Skeletal muscle tissue (tissue), 4 donors: ENCODE measurements around the gene PHF10. TPM values are rescaled to one million over a fixed set of nuclear protein-coding genes. Genes with fewer than 3 reads are reported as not detected.
A peak's percentile ranks its signal among the peaks of the same experiment; 100 is the strongest.
"Not testable (repeated sequence)": the region's sequence is repeated elsewhere in the genome, so short reads cannot be mapped to it uniquely, and the experiment has no call there.

Experiments used
- H3K27ac ChIP-seq: one replicate; pipeline ENCODE4 v1.7.0; 2013; ENCODE audit warnings: mild to moderate bottlenecking, low read depth, low read length, inconsistent platforms
- H3K27me3 ChIP-seq, 3 donors: one replicate each; pipeline ENCODE4 v1.7.0; 2013; ENCODE audit warnings: low read length in 3 of 3; ENCODE audit not compliant: control insufficient read depth in 3 of 3, insufficient read depth in 3 of 3
- H3K36me3 ChIP-seq, 3 donors: one replicate each; pipeline ENCODE4 v1.7.0; 2013; ENCODE audit warnings: low read length in 3 of 3; ENCODE audit not compliant: control insufficient read depth in 3 of 3, insufficient read depth in 3 of 3
- H3K4me1 ChIP-seq, 3 donors: one replicate each; pipeline ENCODE4 v1.7.0; 2013; ENCODE audit warnings: low read length in 3 of 3, mild to moderate bottlenecking in 3 of 3; ENCODE audit not compliant: control insufficient read depth in 3 of 3, insufficient read depth in 3 of 3
- H3K4me3 ChIP-seq, 3 donors: one replicate each; pipeline ENCODE4 v1.7.0; 2013; ENCODE audit warnings: low read length in 3 of 3
- H3K9ac ChIP-seq, 3 donors: one replicate each; pipeline ENCODE4 v1.7.0; 2013; ENCODE audit warnings: low read length in 3 of 3, mild to moderate bottlenecking in 3 of 3, moderate library complexity in 2 of 3, low read depth in 1 of 3
- H3K9me3 ChIP-seq, 3 donors: one replicate each; pipeline ENCODE4 v1.7.0; 2013; ENCODE audit warnings: low read length in 3 of 3; ENCODE audit not compliant: control insufficient read depth in 3 of 3
- total RNA-seq: library from RNA; depleted of rRNA; stranded (reverse); fragments of >200 nt; gene quantifications from one replicate; pipeline ENCODE4 v1.2.3, GENCODE V29; 2014
- donor health status: Osteomylitis.

Gene PHF10
- total RNA-seq, 1 donor from 2014 or later, result 29.7 TPM

- Histone ChIP-seq H3K9me3 (no peaks in the 10 kb centered on the region), H3K36me3 (peaks cover 10 to 35% (median 32%) of the 10 kb centered on the region in 3 donors), H3K27ac (no peak overlapping the region), H3K9ac (no peak overlapping the region), H3K27me3 (no peaks in the 10 kb centered on the region), H3K4me3 (no peak overlapping the region), H3K4me1 (peaks cover 13 to 17% (median 17%) of the 10 kb centered on the region in 3 donors)
Measured at GRCh38 chr6:169707772-169708171, 16.5 kb downstream of the PHF10 start.

GRCh38 chr6:169702840-169703246 is 21.5 kb downstream of the PHF10 start:
- no peaks in the 10 kb centered on the region for H3K27me3 ChIP-seq
- no peaks in the 10 kb centered on the region for H3K9me3 ChIP-seq
- peaks cover 2 to 14% (median 13%) of the 10 kb centered on the region in 3 donors for H3K36me3 ChIP-seq
- H3K27ac ChIP-seq, result peak overlapping the region; percentile 95
- peak overlapping the region; percentile 91 to 96 (median 93) for H3K9ac ChIP-seq
- H3K4me1 ChIP-seq, result peaks cover 30 to 51% (median 32%) of the 10 kb centered on the region in 3 donors
- peak overlapping the region; percentile 90 to 98 (median 97) for H3K4me3 ChIP-seq

DNA sequence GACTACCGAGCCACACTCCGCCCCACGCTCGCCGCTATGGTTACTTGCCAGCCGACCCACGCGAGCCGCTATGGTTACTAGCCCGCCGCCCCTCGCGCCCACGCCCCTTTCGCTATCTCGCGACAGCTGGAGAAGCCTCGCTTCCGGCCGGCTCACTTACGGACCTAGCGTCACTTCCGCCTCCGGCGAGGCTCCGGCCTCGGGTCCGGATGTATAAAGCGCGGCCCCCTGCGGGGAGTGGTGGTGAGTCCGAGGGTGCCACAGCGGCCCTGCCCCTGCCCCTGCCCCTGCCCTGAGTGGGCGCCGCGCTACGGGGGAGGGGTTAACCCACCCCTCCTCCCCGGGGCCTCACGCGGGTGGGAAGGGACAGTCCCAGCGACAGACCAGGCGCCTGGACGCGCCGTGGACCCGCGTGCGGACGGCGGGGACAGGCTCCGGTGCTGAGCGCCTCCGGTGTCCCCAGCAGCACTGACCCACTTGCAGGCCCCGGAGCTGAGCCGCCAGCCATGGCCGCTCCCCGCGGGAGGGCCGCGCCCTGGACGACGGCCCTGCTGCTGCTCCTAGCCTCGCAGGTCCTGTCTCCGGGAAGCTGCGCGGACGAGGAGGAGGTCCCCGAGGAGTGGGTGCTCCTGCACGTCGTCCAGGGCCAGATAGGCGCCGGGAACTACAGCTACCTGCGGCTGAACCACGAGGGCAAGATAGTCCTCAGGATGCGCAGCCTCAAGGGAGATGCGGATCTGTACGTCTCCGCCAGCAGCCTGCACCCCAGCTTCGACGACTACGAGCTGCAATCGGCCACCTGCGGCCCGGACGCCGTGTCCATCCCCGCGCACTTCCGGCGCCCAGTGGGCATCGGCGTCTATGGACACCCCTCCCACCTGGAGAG is 22.1 kb downstream of the PHF10 start, which contains the start of the genes C6orf120 and WDR27:
C6orf120 (plus strand) TSS at position 173 of the 886 bp plus-strand sequence; CDS start at position 507, 334 bp downstream.
WDR27 (minus strand) TSS at position 76 of the 886 bp plus-strand sequence. CDS start 13,024 bp downstream, outside the sequence.
- Histone ChIP-seq H3K36me3 (peaks cover 2 to 11% (median 8%) of the 10 kb centered on the region in 3 donors), H3K4me1 (peaks cover 30 to 52% (median 32%) of the 10 kb centered on the region in 3 donors), H3K9me3 (no peaks in the 10 kb centered on the region), H3K27me3 (no peaks in the 10 kb centered on the region), H3K4me3 (peak within 1 kb of the TSS; percentile 90 to 98 (median 97)), H3K27ac (peak within 1 kb of the TSS; percentile 95), H3K9ac (peak within 1 kb of the TSS; percentile 91 to 96 (median 93))

DNA sequence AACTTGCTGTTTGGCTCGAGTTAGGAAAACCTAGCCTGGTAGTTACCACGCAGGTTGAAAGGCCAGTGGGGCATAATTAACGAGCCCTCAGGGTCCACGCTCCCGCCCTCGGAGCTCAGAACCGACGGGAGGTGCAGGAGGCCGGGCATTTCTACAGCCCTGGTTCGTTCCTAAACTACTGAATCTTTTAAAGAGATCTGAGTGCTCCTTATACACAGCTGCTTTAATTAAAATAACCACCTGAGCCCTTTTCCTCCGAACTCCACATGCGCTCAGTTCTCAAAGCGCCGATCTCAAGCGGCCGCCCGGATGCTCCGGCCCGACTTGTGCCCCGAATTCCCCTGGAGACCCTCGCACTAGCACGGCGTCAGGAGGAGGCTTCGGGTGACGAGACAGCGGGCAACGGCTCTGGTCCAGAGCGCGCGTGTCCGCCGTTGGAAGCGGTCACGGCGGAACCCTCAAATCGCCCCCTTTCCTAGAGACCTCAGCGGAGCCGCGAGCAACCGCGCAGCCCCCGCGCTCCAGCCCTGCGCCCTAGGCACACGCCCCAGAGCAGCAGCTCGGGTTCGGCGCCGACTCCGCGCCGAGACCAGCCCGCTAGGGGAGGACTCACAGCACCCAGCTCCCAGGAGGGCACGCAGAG is 22.9 kb downstream of the PHF10 start:
- H3K36me3 ChIP-seq, result peaks cover 2 to 11% (median 8%) of the 10 kb centered on the region in 3 donors
- peak overlapping the region; percentile 91 to 96 (median 93) for H3K9ac ChIP-seq
- H3K27ac ChIP-seq, result peak overlapping the region; percentile 95
- no peaks in the 10 kb centered on the region for H3K27me3 ChIP-seq
- peak overlapping the region; percentile 90 to 98 (median 97) for H3K4me3 ChIP-seq
- no peaks in the 10 kb centered on the region for H3K9me3 ChIP-seq
- peaks cover 30 to 52% (median 32%) of the 10 kb centered on the region in 3 donors for H3K4me1 ChIP-seq

GRCh38 chr6:169700296-169700695 is 24.0 kb downstream of the PHF10 start:
- Histone ChIP-seq H3K9me3 (no peaks in the 10 kb centered on the region), H3K4me1 (peaks cover 30 to 52% (median 32%) of the 10 kb centered on the region in 3 donors), H3K9ac (no peak overlapping the region), H3K4me3 (no peak overlapping the region), H3K27ac (no peak overlapping the region), H3K27me3 (no peaks in the 10 kb centered on the region), H3K36me3 (peaks cover 2 to 11% (median 8%) of the 10 kb centered on the region in 3 donors)

GRCh38 chr6:169697115-169697514 is 27.2 kb downstream of the PHF10 start:
- H3K27me3 ChIP-seq, H3K36me3 ChIP-seq, H3K9ac ChIP-seq, H3K27ac ChIP-seq, H3K4me3 ChIP-seq, H3K9me3 ChIP-seq: not testable (repeated sequence)
- H3K4me1 ChIP-seq, result peaks cover 13 to 31% (median 15%) of the 10 kb centered on the region in 3 donors

DNA sequence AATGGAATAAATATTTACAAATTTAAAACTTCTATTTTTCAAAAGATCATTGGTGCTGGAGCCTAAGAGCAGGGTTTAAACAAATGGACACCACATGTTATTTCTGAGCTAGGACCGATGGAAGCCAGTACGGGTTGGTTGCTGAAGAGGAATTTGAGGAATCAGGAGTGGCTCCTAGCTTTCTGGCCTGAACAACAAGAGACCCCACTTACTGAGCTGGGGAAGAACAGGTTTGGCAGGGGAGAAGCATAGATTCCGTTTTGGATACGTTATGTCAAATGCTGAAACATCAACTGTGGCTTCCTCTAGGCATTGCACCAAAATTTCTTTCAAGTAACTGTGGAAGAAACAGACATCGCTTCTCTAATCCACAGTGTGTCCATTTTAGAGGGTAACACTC is 29.2 kb downstream of the PHF10 start:
- Histone ChIP-seq H3K36me3 (peaks cover 2 to 8% (median 3%) of the 10 kb centered on the region in 3 donors), H3K4me3 (no peak overlapping the region), H3K4me1 (peaks cover 2 to 17% (median 6%) of the 10 kb centered on the region in 3 donors), H3K27ac (no peak overlapping the region), H3K9ac (no peak overlapping the region), H3K27me3 (no peaks in the 10 kb centered on the region), H3K9me3 (no peaks in the 10 kb centered on the region)

- H3K4me3 ChIP-seq, result no peak overlapping the region
- no peaks in the 10 kb centered on the region for H3K9me3 ChIP-seq
- no peaks in the 10 kb centered on the region for H3K4me1 ChIP-seq
- peaks cover 2 to 7% (median 3%) of the 10 kb centered on the region in 3 donors for H3K36me3 ChIP-seq
- H3K27me3 ChIP-seq, result no peaks in the 10 kb centered on the region
- H3K9ac ChIP-seq, result no peak overlapping the region
- no peak overlapping the region for H3K27ac ChIP-seq
Measured at GRCh38 chr6:169692516-169692915, 31.8 kb downstream of the PHF10 start.

DNA sequence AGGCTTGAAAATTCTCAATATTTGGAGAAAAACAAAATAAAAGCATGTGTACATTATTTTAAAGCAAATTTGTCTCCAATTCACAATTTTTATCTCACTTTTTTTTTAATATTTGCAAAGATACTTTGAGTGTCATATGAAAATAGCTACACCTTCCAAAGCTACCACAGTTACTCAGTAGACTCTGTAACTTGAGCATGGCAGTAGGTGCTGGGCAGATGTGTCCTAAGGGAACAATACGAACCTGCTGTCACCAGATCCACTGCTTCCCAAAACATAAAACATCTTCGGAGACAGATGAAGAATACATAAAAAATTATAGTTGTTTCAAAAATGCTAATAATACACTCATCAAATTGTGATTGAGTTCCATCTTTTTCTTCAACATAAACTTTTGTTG is 33.0 kb downstream of the PHF10 start:
- Histone ChIP-seq H3K9ac (no peak overlapping the region), H3K27ac (no peak overlapping the region), H3K36me3 (peaks cover 6 to 7% (median 7%) of the 10 kb centered on the region in 3 donors), H3K27me3 (no peaks in the 10 kb centered on the region), H3K9me3 (no peaks in the 10 kb centered on the region), H3K4me1 (no peaks in the 10 kb centered on the region), H3K4me3 (no peak overlapping the region)
